DMS153 treated with DMSO at 0.1 percent for 48 hours (cell line): ENCODE data around the gene HOXD12.

ENCODE experiments used
- DNase-seq: peaks from one replicate; lab custom pipeline; 2025; ENCODE audit not compliant: unreplicated experiment; lab: John Stamatoyannopoulos, UW

The HOXD12 gene

DNA sequence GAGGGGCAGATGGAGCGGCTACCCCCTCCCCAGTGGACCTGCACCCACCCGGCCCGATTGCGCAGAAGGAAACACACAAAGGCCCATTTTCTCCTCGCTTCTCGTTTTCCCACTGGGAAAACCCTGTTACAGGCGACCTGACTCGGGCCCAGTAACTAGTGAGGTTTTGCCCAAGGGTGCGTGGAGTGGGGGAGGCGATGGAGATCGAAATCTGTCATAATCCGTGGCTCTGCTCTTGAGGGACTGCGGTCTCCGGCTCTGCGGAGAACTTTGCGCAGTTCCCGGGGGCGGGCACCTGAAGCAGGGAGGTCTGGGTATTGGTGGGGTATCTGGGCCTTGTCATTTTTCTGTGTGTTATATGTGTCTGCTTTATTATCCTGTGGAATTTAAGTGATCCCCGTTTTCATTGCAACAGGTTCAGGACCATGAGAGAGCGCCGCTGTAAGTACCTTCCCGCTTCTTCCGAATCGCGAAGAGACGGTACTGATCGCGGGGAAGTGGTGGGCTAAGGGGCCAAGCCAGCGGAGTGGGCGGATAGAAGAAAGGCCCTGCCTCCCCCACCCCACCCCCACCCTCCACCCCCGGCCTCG, 47.7 kb downstream of the HOXD12 start:
- no peak for DNase-seq

DNA sequence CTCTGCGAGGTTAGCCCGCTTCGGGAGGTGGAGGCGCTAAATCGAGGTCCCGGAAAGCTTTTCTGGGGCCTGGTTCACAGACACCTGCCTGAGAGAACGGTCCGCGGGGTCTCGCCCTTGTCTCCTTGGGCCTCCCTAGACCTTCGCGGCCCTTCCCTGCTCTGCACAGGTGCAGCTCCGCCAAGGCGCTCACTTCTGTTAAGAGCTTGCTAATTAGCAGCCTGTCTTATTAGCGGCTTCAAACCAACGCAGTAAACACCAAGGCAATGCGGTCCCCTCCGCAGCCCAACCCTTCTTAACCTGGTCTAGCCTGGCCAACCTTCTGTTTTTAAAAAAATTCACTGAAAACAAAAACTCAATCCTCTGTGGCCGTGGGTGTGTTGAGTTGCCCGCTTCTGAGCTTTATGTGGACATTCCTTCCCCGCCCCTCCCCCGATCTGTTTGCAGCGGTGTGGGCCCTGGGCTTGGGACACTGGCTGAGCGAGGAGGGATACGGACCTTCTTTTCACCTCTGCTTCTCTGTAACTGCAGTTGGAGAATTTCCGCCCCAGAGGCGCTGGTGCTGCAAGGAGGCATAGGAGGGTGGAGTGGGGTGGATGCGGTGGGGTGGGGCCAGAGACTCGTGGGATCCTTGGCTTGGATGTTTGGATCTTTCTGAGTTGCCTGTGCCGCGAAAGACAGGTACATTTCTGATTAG, 48.4 kb downstream of the HOXD12 start:
- DNase-seq: no peak

DNA sequence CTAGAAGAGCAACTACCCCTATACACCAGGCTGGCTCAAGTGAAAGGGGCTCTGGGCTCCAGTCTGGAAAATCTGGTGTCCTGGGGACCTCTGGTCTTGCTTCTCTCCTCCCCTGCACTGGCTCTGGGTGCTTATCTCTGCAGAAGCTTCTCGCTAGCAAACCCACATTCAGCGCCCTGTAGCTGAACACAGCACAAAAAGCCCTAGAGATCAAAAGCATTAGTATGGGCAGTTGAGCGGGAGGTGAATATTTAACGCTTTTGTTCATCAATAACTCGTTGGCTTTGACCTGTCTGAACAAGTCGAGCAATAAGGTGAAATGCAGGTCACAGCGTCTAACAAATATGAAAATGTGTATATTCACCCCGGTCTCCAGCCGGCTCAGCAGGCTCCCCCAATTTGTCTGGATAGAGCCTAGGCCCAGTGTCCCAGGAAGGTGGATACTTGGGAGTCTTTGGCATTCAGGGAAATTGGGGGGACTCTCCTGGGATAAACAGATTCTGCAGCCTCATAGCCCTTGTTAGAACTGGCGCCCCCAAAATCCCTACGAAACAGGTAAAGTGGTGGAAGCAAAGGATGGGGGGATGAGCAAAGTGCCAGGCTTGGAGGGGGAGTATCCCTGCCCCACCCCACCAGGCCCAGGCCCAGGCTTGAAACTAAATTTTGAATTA, 49.3 kb downstream of the HOXD12 start:
- DNase-seq: no peak

DNA sequence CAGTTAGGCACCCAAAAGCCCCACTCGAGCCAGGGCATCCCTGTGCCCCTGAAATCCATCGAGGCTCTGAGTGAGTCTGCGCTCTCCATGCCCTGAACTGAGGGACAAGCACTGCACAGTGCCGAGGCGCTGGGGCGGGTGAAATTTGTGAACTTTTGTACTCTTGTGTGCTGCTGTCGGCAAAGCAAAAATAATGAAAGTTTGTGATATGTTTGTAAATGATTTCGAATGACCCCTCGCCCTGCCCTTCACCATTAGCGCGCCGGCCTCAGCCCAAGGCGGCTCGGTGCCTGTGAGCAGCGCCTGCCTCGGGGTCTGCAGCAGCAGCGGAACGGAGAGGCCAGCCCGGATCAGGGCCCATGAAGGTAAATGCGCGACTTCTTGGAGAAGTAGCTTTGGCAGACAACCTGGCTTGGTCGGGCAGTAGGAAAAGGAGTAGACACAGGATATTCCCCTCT, 49.9 kb downstream of the HOXD12 start:
- no peak for DNase-seq

DNA sequence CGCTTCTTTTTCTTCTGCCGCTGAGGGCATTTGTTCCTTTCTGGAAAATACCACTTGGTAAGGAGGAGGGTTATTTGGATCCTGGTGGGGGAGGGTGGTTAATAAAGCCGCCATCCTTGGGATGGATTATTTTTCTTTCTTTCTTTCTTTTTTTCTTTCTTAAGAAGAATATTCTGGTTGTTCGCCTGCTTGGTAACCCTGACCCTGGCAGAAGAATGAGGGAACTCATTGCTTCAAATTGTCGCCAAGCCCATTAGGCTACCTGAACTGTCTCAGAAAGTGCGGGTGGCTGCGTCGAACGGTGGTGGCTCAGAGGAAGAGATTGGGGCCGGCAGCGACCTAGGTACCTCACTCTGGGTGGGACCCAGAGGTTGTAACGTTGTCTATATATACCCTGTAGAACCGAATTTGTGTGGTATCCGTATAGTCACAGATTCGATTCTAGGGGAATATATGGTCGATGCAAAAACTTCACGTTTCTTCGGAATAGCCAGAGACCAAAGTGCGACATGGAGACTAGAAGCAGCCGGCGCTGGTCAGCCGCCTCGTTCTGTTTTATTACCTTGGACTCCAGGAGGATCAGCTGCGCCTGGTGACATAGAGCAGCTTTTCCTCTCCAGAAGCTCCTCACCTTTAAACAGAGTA, 50.5 kb downstream of the HOXD12 start:
- no peak for DNase-seq

DNA sequence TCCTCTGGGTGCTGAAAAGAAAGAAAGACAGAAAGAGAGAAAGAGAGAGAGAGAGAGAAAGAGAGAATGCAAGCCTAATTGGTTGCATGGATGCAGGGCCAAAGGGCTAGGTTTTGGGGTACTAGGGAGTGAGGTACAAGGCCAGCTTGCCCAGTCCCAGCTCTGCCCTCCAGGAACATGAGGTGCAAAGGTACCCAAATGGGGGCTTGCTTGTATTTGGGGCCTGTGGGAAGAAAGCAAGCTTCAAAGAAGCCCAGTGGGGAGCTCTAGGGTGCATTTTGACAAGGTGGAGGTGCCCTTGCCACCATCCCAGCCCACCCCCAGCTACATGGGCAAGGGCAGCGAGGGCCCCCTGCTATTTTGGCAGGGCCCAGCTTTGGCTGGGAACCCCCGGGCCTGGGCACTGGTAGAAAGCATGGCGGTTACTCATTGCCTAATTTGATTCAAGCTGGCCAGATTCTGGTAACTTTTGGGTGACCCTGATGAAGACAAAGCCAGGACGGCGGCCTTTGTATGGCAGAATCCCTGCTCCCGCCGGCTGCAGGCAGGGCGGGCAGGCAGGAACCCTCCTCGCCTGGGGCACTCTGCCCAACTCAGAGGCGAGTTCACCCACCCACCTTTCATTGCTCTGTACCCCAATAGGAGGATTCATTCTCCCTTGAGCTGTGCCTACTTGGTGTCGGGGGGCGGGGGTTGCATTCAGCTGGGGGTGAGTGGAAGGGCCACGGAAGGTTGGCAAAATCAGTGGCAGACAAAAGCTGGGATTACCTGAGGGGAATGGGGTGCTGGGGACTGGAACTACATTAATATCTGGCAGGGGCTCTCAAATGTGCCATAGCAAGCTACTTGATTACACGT, 51.2 kb downstream of the HOXD12 start:
- DNase-seq: no peak

DNA sequence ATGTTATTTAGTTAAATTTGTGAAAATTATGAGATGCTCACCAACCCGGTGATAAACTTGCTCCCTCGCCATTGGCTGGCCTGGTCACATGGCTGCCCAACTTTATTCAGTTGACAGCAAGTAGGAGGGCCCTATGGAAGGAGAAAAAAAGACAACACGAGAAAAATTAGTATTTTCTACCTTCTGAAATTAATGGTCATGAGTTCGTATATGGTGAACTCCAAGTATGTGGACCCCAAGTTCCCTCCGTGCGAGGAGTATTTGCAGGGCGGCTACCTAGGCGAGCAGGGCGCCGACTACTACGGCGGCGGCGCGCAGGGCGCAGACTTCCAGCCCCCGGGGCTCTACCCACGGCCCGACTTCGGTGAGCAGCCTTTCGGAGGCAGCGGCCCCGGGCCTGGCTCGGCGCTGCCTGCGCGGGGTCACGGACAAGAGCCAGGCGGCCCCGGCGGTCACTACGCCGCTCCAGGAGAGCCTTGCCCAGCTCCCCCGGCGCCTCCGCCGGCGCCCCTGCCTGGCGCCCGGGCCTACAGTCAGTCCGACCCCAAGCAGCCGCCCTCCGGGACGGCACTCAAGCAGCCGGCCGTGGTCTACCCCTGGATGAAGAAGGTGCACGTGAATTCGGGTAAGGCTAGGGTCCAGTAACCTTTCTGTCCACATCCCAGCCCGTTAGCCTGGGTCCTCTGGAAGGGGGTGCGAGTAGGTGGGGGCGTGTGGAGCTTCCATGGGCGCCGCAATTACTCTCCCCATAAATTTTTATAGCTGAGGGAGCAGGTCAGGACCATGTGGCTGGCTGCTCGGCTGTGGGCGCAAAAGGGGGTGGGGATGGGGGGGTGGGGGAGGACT, 52.1 kb downstream of the HOXD12 start, which contains the start of gene HOXD4:
TSS of gene HOXD4 (plus strand) at position 109 of the 846 bp plus-strand sequence. CDS start at position 193, 84 bp downstream.
- no peak for DNase-seq
